Stimulated activated naive CD4-positive, alpha-beta T cell treated with Interleukin-2 at 50 U/mL for 16 hours (primary cell): ENCODE data around the gene SLC25A48.

Source experiments
- DNase-seq: peaks from one replicate; lab custom pipeline; 2025; lab: John Stamatoyannopoulos, UW

SLC25A48 gene

DNA sequence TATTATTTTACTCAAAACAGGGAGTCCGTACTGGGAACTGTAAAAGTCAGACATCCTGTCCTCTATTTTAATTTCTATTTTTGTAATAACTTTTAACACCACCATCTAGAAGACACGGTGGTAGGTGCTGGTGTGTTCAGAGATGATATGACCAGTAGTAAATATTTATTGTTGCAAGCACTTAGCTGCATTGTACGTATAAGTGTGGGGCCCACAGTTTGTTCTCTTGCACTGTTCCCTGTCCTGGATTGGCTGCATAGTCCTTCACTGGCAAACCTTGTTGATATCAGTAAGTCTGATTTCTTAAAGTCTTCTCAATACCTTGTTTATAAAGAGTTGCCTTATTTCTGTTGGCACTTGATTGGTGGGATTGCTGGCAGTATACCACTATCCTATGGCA, 85.7 kb downstream of the SLC25A48 start:
- no peak for DNase-seq

DNA sequence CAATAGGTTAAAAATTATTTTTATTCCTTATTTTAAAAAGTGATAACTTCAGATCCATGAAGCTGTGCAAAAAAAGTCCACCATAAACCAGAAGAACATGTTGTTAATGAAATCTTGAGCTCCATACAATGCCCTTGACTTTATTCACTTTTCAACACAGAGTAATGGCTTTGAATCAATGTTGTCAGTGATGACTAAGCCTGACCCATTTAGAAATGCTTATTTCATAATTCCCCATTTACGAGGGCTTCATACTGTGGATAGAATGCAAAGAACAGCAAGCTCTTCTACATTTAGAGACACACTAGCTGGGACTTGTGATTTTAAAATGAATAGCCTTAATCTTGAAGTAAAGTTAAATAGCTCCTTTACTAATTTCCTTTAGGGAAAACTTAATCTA, 86.9 kb downstream of the SLC25A48 start:
- DNase-seq = no peak

DNA sequence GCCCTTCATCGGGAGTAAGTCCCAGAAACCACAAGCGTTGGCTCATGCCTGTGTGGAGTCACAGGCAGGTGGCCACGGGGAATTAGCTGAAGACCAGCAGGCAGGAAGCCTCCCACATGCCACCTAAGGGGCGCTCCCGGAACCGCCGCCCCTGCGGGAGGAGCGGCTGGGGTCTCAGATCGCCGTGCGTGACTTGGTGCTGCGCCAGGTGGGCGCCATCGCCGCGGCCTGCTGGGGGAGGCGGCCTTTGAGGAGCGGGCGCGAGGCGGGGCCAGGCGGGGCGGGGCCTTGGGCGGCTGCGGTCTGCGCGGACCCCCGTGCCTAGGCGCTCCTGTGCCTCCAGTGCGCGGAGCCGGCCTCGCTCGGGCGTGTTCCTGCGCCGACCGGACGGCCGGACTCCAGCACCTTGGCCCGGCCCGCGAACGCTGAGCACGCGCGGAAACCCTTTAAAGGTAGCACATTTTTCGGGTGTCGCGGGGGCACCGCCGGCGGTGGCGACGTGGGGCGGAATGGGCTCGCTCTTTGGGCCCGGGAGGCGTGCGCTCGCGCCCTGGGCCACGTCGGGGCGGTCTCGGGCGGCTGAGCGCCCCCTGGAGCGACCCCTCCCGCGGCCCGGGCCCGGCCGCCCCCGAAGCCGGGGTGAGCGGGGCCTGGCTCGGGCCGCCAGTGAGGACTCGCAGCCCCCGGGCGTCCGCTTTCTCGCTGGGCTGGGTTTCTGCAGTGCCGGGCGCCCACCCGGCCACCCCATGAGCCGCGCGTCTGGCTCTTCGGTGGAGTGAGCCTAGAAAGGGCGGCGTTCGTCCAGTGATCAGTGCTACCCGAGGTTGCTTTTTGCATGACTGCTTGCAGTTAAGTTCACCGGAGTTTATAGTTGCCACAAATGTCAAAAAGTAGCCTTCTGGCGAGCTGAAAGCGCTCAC, 95.8 kb downstream of the SLC25A48 start:
- no peak for DNase-seq

DNA sequence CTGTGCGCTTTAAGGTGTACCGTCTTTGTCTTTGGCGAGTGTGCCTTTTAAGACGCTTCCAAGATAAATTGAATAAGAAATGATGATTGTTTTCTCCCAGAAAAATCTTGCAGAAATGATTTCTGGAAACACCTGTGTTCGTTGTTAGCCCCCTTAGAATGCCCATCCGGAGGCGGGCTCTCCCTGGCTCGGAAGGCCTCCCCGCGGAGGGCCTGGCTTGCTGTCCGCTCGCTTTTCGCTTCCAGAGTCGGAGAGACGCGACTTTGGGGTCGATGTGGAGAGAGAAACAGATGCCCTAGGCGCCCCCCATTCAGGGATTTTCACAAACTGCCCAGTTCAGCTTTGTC, 96.5 kb downstream of the SLC25A48 start:
- DNase-seq = no peak

DNA sequence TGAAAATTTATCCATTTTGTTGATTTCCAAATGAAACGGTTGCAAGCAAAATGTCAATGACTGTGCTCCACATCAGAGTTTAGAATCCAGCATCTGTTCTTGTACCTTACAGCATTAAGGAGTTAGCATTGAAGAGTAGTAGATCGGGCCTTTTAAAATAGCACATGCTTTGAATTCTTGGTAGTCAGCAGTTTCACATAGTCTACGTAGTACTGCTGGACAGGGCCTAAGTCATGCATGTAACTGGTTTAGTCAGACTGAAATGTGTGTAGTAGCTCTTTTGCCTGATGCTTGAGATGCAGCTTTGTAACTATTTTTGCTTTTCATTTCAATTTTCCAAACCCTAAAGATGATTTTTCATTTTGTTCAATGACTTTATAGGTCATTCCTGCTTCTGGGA, 100.5 kb downstream of the SLC25A48 start:
- DNase-seq = no peak

DNA sequence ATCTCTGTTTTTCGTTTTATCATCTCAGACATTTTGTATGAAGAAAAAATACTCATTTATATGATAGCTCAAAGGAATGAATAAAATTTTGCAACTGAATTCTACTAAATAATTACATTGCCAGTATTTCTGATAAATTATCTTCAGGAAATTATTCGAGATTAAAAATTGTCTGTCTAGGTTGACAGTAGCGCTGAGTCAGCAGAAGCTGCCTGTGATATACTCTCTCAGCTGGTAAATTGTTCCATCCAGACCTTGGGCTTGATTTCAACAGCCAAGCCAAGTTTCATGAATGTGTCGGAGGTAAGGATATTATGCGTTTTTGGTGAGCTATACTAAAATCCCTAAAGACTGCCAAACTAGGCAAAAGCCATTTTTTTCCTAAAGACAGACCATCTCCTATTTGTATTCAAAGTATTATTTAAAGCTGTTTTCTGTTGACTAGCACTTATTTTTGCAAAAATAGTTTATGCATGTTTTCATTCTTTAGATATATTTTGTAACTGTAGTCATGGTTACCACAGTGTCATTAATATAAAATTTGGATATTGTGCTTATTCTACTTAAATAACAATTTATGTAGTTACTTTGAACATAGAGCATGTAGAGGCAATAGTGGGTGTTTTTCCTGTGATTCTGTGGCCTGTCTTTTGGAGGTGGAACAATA, 102.9 kb downstream of the SLC25A48 start:
- DNase-seq = no peak
